Liver (tissue), 3 donors: ENCODE data around the gene FOXRED2.

Experiments
- FOXA1 ChIP-seq: IDR thresholded peaks from 2 replicates; pipeline ENCODE4 v1.6.1; 2016; ENCODE audit warnings: antibody characterized with exemption
- GABPA ChIP-seq, 2 donors: IDR thresholded peaks in 1 of 2; conservative IDR thresholded peaks in 1 of 2; 2 replicates each; pipeline ENCODE4 v1.6.1; 2016; ENCODE audit warnings: antibody characterized with exemption in 2 of 2, mild to moderate bottlenecking in 1 of 2, moderate library complexity in 1 of 2
- HNF4G ChIP-seq: IDR thresholded peaks from 2 replicates; pipeline ENCODE4 v1.6.1; 2016; ENCODE audit warnings: antibody characterized with exemption
- JUND ChIP-seq, 2 donors: IDR thresholded peaks; 2 replicates each; pipeline ENCODE4 v1.6.1; 2016; ENCODE audit warnings: antibody characterized with exemption in 2 of 2
- NR2F2 ChIP-seq: IDR thresholded peaks from 2 replicates; pipeline ENCODE4 v1.6.1; 2016; ENCODE audit warnings: antibody characterized with exemption
- RXRA ChIP-seq, 2 donors: IDR thresholded peaks; 2 replicates each; pipeline ENCODE4 v1.6.1; 2017 to 2018; ENCODE audit warnings: antibody characterized with exemption in 2 of 2, mild to moderate bottlenecking in 1 of 2
- TAF1 ChIP-seq: conservative IDR thresholded peaks from 2 replicates; pipeline ENCODE4 v1.6.1; 2016; ENCODE audit warnings: antibody characterized with exemption, mild to moderate bottlenecking
- YY1 ChIP-seq: IDR thresholded peaks from 2 replicates; pipeline ENCODE4 v1.6.1; 2016; ENCODE audit warnings: antibody characterized with exemption, mild to moderate bottlenecking
- TF ChIP-seq, protein P1 (sequence below): IDR thresholded peaks from 2 replicates; pipeline ENCODE4 v1.6.1; 2016; ENCODE audit warnings: antibody characterized with exemption
- TF ChIP-seq, protein P2 (sequence below): fragments of 150-350 bp; IDR thresholded peaks from 2 replicates; pipeline ENCODE4 v1.5.1; 2017; ENCODE audit warnings: improper control_type of control experiment, low read depth, low read length; ENCODE audit not compliant: missing input control
- TF ChIP-seq, protein P3 (sequence below): IDR thresholded peaks from 2 replicates; pipeline ENCODE4 v1.6.1; 2016; ENCODE audit warnings: antibody characterized with exemption
- TF ChIP-seq, protein P4 (sequence below): IDR thresholded peaks from 2 replicates; pipeline ENCODE4 v1.6.1; 2016; ENCODE audit warnings: antibody characterized with exemption, mild to moderate bottlenecking
- TF ChIP-seq, protein P5 (sequence below): IDR thresholded peaks from 2 replicates; pipeline ENCODE4 v1.6.1; 2016; ENCODE audit warnings: antibody characterized with exemption
- donor health status: healthy.
- donor health status: healthy.

DNA sequence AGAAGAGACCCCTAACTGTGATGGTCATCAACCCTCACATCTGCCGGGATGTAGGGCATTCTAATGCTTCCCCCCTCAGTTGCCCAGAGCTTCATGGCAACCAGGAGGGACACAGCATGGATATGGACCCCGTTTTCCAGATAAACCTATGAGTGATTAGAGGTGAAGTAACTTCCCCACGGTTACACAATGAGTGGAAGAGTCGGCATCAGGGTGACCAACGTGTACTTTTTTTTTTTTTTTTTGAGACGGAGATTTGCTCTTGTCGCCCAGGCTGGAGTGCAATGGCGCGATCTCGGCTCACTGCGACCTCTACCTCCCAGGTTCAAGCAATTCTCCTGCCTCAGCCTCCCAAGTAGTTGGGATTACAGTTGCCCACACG is 50.4 kb downstream of the FOXRED2 start:
- TF ChIP-seq, protein P1, sequence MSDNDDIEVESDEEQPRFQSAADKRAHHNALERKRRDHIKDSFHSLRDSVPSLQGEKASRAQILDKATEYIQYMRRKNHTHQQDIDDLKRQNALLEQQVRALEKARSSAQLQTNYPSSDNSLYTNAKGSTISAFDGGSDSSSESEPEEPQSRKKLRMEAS: no peak
- TF ChIP-seq, protein P2, sequence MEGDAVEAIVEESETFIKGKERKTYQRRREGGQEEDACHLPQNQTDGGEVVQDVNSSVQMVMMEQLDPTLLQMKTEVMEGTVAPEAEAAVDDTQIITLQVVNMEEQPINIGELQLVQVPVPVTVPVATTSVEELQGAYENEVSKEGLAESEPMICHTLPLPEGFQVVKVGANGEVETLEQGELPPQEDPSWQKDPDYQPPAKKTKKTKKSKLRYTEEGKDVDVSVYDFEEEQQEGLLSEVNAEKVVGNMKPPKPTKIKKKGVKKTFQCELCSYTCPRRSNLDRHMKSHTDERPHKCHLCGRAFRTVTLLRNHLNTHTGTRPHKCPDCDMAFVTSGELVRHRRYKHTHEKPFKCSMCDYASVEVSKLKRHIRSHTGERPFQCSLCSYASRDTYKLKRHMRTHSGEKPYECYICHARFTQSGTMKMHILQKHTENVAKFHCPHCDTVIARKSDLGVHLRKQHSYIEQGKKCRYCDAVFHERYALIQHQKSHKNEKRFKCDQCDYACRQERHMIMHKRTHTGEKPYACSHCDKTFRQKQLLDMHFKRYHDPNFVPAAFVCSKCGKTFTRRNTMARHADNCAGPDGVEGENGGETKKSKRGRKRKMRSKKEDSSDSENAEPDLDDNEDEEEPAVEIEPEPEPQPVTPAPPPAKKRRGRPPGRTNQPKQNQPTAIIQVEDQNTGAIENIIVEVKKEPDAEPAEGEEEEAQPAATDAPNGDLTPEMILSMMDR: no peak
- TF ChIP-seq YY1 (no peak), FOXA1 (no peak), HNF4G (no peak), RXRA (IDR thresholded peaks at IDR 0.05) (no peak), GABPA (IDR thresholded peaks at IDR 0.05 in 1 of 2, conservative IDR thresholded peaks at IDR 0.05 in 1 of 2) (no peak), TAF1 (no peak), JUND (IDR thresholded peaks at IDR 0.05) (no peak), NR2F2 (no peak)
- TF ChIP-seq, protein P3, sequence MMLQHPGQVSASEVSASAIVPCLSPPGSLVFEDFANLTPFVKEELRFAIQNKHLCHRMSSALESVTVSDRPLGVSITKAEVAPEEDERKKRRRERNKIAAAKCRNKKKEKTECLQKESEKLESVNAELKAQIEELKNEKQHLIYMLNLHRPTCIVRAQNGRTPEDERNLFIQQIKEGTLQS: no peak
- TF ChIP-seq, protein P4, sequence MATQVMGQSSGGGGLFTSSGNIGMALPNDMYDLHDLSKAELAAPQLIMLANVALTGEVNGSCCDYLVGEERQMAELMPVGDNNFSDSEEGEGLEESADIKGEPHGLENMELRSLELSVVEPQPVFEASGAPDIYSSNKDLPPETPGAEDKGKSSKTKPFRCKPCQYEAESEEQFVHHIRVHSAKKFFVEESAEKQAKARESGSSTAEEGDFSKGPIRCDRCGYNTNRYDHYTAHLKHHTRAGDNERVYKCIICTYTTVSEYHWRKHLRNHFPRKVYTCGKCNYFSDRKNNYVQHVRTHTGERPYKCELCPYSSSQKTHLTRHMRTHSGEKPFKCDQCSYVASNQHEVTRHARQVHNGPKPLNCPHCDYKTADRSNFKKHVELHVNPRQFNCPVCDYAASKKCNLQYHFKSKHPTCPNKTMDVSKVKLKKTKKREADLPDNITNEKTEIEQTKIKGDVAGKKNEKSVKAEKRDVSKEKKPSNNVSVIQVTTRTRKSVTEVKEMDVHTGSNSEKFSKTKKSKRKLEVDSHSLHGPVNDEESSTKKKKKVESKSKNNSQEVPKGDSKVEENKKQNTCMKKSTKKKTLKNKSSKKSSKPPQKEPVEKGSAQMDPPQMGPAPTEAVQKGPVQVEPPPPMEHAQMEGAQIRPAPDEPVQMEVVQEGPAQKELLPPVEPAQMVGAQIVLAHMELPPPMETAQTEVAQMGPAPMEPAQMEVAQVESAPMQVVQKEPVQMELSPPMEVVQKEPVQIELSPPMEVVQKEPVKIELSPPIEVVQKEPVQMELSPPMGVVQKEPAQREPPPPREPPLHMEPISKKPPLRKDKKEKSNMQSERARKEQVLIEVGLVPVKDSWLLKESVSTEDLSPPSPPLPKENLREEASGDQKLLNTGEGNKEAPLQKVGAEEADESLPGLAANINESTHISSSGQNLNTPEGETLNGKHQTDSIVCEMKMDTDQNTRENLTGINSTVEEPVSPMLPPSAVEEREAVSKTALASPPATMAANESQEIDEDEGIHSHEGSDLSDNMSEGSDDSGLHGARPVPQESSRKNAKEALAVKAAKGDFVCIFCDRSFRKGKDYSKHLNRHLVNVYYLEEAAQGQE: no peak
- TF ChIP-seq, protein P5, sequence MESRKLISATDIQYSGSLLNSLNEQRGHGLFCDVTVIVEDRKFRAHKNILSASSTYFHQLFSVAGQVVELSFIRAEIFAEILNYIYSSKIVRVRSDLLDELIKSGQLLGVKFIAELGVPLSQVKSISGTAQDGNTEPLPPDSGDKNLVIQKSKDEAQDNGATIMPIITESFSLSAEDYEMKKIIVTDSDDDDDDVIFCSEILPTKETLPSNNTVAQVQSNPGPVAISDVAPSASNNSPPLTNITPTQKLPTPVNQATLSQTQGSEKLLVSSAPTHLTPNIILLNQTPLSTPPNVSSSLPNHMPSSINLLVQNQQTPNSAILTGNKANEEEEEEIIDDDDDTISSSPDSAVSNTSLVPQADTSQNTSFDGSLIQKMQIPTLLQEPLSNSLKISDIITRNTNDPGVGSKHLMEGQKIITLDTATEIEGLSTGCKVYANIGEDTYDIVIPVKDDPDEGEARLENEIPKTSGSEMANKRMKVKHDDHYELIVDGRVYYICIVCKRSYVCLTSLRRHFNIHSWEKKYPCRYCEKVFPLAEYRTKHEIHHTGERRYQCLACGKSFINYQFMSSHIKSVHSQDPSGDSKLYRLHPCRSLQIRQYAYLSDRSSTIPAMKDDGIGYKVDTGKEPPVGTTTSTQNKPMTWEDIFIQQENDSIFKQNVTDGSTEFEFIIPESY: no peak
